Cardiac muscle cell (in vitro differentiated cells and primary cell): ENCODE data around the gene FRMD1. TPM values are rescaled to one million over a fixed set of nuclear protein-coding genes. Genes with fewer than 3 reads are reported as not detected.

Experiments used
- DNase-seq, 2 donors: peaks; one replicate each; pipeline versions ENCODE4 v3.0.0 to v3.0.0-alpha.2; 2010 to 2017; ENCODE audit warnings: low read depth in 1 of 2, low spot score in 1 of 2
- H3K27ac ChIP-seq: fragments of 200-600 bp; sonication (generic); 2 replicates; pipeline ENCODE4 v1.5.1; 2016
- H3K27me3 ChIP-seq: fragments of 200-600 bp; sonication (generic); 2 replicates; pipeline ENCODE4 v1.6.0; 2016; ENCODE audit warnings: control low read depth
- H3K36me3 ChIP-seq: fragments of 200-600 bp; sonication (generic); 2 replicates; pipeline ENCODE4 v1.5.1; 2016; ENCODE audit warnings: control low read depth
- H3K4me1 ChIP-seq: fragments of 200-600 bp; sonication (generic); 2 replicates; pipeline ENCODE4 v1.8.1; 2017; ENCODE audit warnings: low read depth, mild to moderate bottlenecking, mixed run types
- H3K4me3 ChIP-seq: fragments of 200-600 bp; sonication (generic); 2 replicates; pipeline ENCODE4 v1.5.1; 2016; ENCODE audit warnings: mild to moderate bottlenecking
- H3K9me3 ChIP-seq: fragments of 200-600 bp; sonication (generic); 2 replicates; pipeline ENCODE4 v1.5.1; 2017; ENCODE audit warnings: low read depth, mild to moderate bottlenecking, control low read depth
- CTCF ChIP-seq: IDR thresholded peaks from 2 replicates; pipeline ENCODE4 v1.5.1; 2012; ENCODE audit warnings: low read depth, mild to moderate bottlenecking, low read length
- polyA plus RNA-seq: library from polyadenylated mRNA; unstranded; fragments of >200 nt; fragmentation: Nextera tagmentation; extraction: Ambion mirVana; gene quantifications from 2 replicates; pipeline ENCODE4 v1.2.1, GENCODE V29; 2016
- total RNA-seq: library from RNA; depleted of rRNA; stranded (reverse); fragments of >200 nt; gene quantifications from 2 replicates; pipeline ENCODE4 v1.2.3, GENCODE V29; 2016

FRMD1 gene
- total and polyA plus RNA-seq, 2 experiments from 2014 or later, result 0.09 TPM; not detected in 1

- no peaks in the 10 kb centered on the region for H3K9me3 ChIP-seq
- H3K27me3 ChIP-seq, result peaks cover 5% of the 10 kb centered on the region
- TF ChIP-seq CTCF, result no peak
- no peaks in the 10 kb centered on the region for H3K36me3 ChIP-seq
- peaks cover 3% of the 10 kb centered on the region for H3K4me1 ChIP-seq
- DNase-seq, result no peak
- no peak overlapping the region for H3K27ac ChIP-seq
- no peak overlapping the region for H3K4me3 ChIP-seq
These were observed 44.5 kb downstream of the FRMD1 start for GRCh38 chr6:168034537-168034936.

GRCh38 chr6:168033791-168034190 is 45.2 kb downstream of the FRMD1 start:
- H3K27ac ChIP-seq, result no peak overlapping the region
- no peak for TF ChIP-seq CTCF
- no peaks in the 10 kb centered on the region for H3K36me3 ChIP-seq
- no peak for DNase-seq
- H3K4me3 ChIP-seq, result no peak overlapping the region
- no peaks in the 10 kb centered on the region for H3K9me3 ChIP-seq
- H3K27me3 ChIP-seq, result peaks cover 5% of the 10 kb centered on the region
- peaks cover 3% of the 10 kb centered on the region for H3K4me1 ChIP-seq

- H3K4me1 ChIP-seq, result peaks cover 3% of the 10 kb centered on the region
These were observed 46.8 kb downstream of the FRMD1 start for GRCh38 chr6:168032005-168032760.

GRCh38 chr6:168031411-168031971 is 47.5 kb downstream of the FRMD1 start:
- H3K9me3 ChIP-seq, result no peaks in the 10 kb centered on the region
- peak in 1 of 2 donors; percentile 66 for DNase-seq
- TF ChIP-seq CTCF, result no peak
- H3K4me3 ChIP-seq, result no peak overlapping the region
- peaks cover 3% of the 10 kb centered on the region for H3K4me1 ChIP-seq
- no peak overlapping the region for H3K27ac ChIP-seq
- peaks cover 5% of the 10 kb centered on the region for H3K27me3 ChIP-seq
- H3K36me3 ChIP-seq, result no peaks in the 10 kb centered on the region

More at GRCh38 chr6:168032005-168032760, 46.8 kb downstream of the FRMD1 start:
- H3K27ac ChIP-seq, result no peak overlapping the region
- no peaks in the 10 kb centered on the region for H3K36me3 ChIP-seq
- no peak overlapping the region for H3K4me3 ChIP-seq
- peak in 1 of 2 donors; percentile 85 for DNase-seq
- peak; percentile 59 for TF ChIP-seq CTCF
- H3K27me3 ChIP-seq, result peaks cover 5% of the 10 kb centered on the region
- no peaks in the 10 kb centered on the region for H3K9me3 ChIP-seq

- Histone ChIP-seq H3K27me3 (peaks cover 5% of the 10 kb centered on the region), H3K36me3 (no peaks in the 10 kb centered on the region), H3K9me3 (no peaks in the 10 kb centered on the region), H3K27ac (no peak overlapping the region), H3K4me1 (peaks cover 2% of the 10 kb centered on the region), H3K4me3 (no peak overlapping the region)
- no peak for TF ChIP-seq CTCF
- no peak for DNase-seq
These were observed 48.1 kb downstream of the FRMD1 start for GRCh38 chr6:168030908-168031307.
